H1 (cell line): ENCODE data around the gene KIF26A. TPM values are rescaled to one million over a fixed set of nuclear protein-coding genes. Genes with fewer than 3 reads are reported as not detected.

ENCODE experiments used
- CTCF ChIP-seq, 3 experiments: IDR thresholded peaks; 1 replicate in 2 of 3; 2 replicates in 1 of 3; pipeline versions ENCODE4 v1.5.1 to v1.6.1; 2011; ENCODE audit warnings: low read length in 3 of 3, mild to moderate bottlenecking in 3 of 3, inconsistent platforms in 2 of 3, low read depth in 1 of 3, moderate library complexity in 1 of 3; ENCODE audit not compliant: insufficient read depth in 1 of 3; ENCODE audit errors: control extremely low read depth in 1 of 3
- SP1 ChIP-seq: IDR thresholded peaks from 2 replicates; pipeline ENCODE4 v1.6.1; 2011; ENCODE audit warnings: low read depth, low read length
- polyA plus RNA-seq, 7 experiments: library from polyadenylated mRNA; depleted of rRNA in 3 of 7; stranded (reverse) in 5 of 7; unstranded in 2 of 7; fragments of >200 nt in 5 of 7; fragments of 200-250 nt in 2 of 7; gene quantifications; 1 replicate in 5 of 7; 2 replicates in 1 of 7; 4 replicates in 1 of 7; pipeline versions ENCODE4 v1.2.1 to v1.2.3, GENCODE V29; 2011 to 2013; ENCODE audit warnings: missing spikeins in 2 of 7, mixed read lengths in 2 of 7
- total RNA-seq: library from RNA; stranded (reverse); fragmentation: NEBNext Ultra II Directional; extraction: Animal tissue kit (Norgen Biotek cat#: 25700); gene quantifications from 2 replicates; pipeline ENCODE4 v1.2.1, GENCODE V29; 2021

The KIF26A gene
- total and polyA plus RNA-seq, 2 of the 8 experiments (the other 6 are each of a cell fraction or from before 2014, with no cell fraction given): 11.5 to 41.6 TPM

- TF ChIP-seq CTCF (IDR thresholded peaks at IDR 0.05; ENCODE audit: control extremely low read depth in 1 of 3, insufficient read depth in 1 of 3, low read depth in 1 of 3, low read length in 3 of 3) (no peak), SP1 (no peak)
These were observed 9.1 kb downstream of the KIF26A start (continued) for GRCh38 chr14:104147346-104148125.
